SK-N-SH (cell line): ENCODE data around the gene DDR1. TPM values are rescaled to one million over a fixed set of nuclear protein-coding genes. Genes with fewer than 3 reads are reported as not detected.

Source experiments
- CTCF ChIA-PET: fragments of 300-600, 350-600 bp; formaldehyde crosslinking; extraction: SDS; loops from one replicate; lab custom pipeline; 2021; lab: Yijun Ruan, JAX
- POLR2A ChIA-PET: fragments of 350-600 bp; sonication (Branson Sonifier 250); formaldehyde crosslinking; extraction: SDS; loops from one replicate; lab custom pipeline; 2020; ENCODE audit warnings: antibody characterized with exemption, inconsistent platforms; lab: Yijun Ruan, JAX
- DNase-seq: peaks from one replicate; pipeline ENCODE4 v3.0.0; 2012
- H2AFZ ChIP-seq: fragments of 200-600 bp; sonication (generic); 2 replicates; pipeline ENCODE4 v1.8.1; 2016; ENCODE audit warnings: antibody characterized with exemption, mild to moderate bottlenecking, low read depth
- H3F3A ChIP-seq: fragments of 200-600 bp; sonication (generic); replicated peaks from 2 replicates; pipeline ENCODE3; 2016; ENCODE audit warnings: antibody characterized with exemption, mild to moderate bottlenecking; ENCODE audit not compliant: insufficient read depth
- H3K27ac ChIP-seq, 2 experiments: fragments of 200-500 bp in 1 of 2; fragments of 200-600 bp in 1 of 2; sonication (Bioruptor generic) in 1 of 2; sonication (generic), shearing (Covaris generic) in 1 of 2; 2 replicates each; pipeline versions ENCODE4 v1.5.1 to v1.6.1; 2014 to 2016; ENCODE audit warnings: low read depth in 2 of 2, inconsistent platforms in 1 of 2, low read length in 1 of 2, mild to moderate bottlenecking in 1 of 2, mixed read lengths in 1 of 2
- H3K27me3 ChIP-seq: fragments of 200-600 bp; sonication (generic), shearing (Covaris generic); 2 replicates; pipeline ENCODE4 v1.6.1; 2016; ENCODE audit warnings: mixed run types; ENCODE audit not compliant: insufficient read depth
- H3K36me3 ChIP-seq, 2 experiments: fragments of 200-500 bp in 1 of 2; fragments of 200-600 bp in 1 of 2; sonication (Bioruptor generic) in 1 of 2; sonication (generic) in 1 of 2; replicated peaks in 1 of 2; 2 replicates each; pipeline versions ENCODE3 to v1.5.1; 2014 to 2016; ENCODE audit warnings: low read length in 1 of 2, mild to moderate bottlenecking in 1 of 2; ENCODE audit not compliant: insufficient read depth in 2 of 2, control insufficient read depth in 1 of 2
- H3K4me1 ChIP-seq, 2 experiments: fragments of 200-500 bp in 1 of 2; fragments of 200-600 bp in 1 of 2; sonication (Bioruptor generic) in 1 of 2; sonication (generic), shearing (Covaris generic) in 1 of 2; 2 replicates each; pipeline versions ENCODE4 v1.5.1 to v1.6.1; 2014 to 2016; ENCODE audit warnings: low read depth in 1 of 2, low read length in 1 of 2, mixed run types in 1 of 2; ENCODE audit not compliant: insufficient read depth in 2 of 2, control insufficient read depth in 1 of 2
- H3K4me2 ChIP-seq: fragments of 200-600 bp; sonication (generic), shearing (Covaris generic); 2 replicates; pipeline ENCODE4 v1.6.1; 2017; ENCODE audit warnings: mixed run types
- H3K4me3 ChIP-seq, 2 experiments: fragments of 200-500 bp in 1 of 2; fragments of 200-600 bp in 1 of 2; sonication (Bioruptor generic) in 1 of 2; sonication (generic), shearing (Covaris generic) in 1 of 2; 2 replicates each; pipeline versions ENCODE4 v1.5.1 to v1.8.1; 2014 to 2016; ENCODE audit warnings: low read depth in 2 of 2, inconsistent platforms in 1 of 2, low read length in 1 of 2, mild to moderate bottlenecking in 1 of 2, mixed read lengths in 1 of 2, moderate library complexity in 1 of 2
- H3K79me2 ChIP-seq: fragments of 200-600 bp; sonication (generic); 2 replicates; pipeline ENCODE4 v1.8.1; 2017; ENCODE audit warnings: mild to moderate bottlenecking; ENCODE audit not compliant: insufficient read depth
- H3K9ac ChIP-seq: fragments of 200-600 bp; sonication (generic); 2 replicates; pipeline ENCODE4 v1.6.1; 2017; ENCODE audit warnings: mixed run types
- H3K9me2 ChIP-seq: fragments of 200-600 bp; sonication (generic); 2 replicates; pipeline ENCODE4 v1.6.1; 2017; ENCODE audit warnings: mixed run types
- H3K9me3 ChIP-seq: fragments of 200-600 bp; sonication (generic); 2 replicates; pipeline ENCODE4 v1.6.1; 2017; ENCODE audit warnings: mixed run types, mild to moderate bottlenecking, moderate library complexity
- H4K20me1 ChIP-seq: fragments of 200-600 bp; sonication (generic); 2 replicates; pipeline ENCODE4 v1.6.1; 2017; ENCODE audit warnings: mild to moderate bottlenecking, mixed run types; ENCODE audit not compliant: insufficient read depth
- CTCF ChIP-seq: fragments of 200-600 bp; sonication (generic); IDR thresholded peaks from 2 replicates; pipeline ENCODE4 v1.6.1; 2017; ENCODE audit warnings: antibody characterized with exemption, mild to moderate bottlenecking, moderate library complexity
- ELF1 ChIP-seq: IDR thresholded peaks from 2 replicates; pipeline ENCODE4 v1.4.0; 2012
- EP300 ChIP-seq, 2 experiments: IDR thresholded peaks; 2 replicates each; pipeline versions ENCODE4 v1.4.0 to v1.6.1; 2012; ENCODE audit warnings: borderline replicate concordance in 1 of 2, low read depth in 1 of 2, low read length in 1 of 2
- FOSL2 ChIP-seq: IDR thresholded peaks from 2 replicates; pipeline ENCODE4 v1.4.0; 2012; ENCODE audit warnings: low read depth, mild to moderate bottlenecking, moderate library complexity, borderline replicate concordance
- FOXJ3 ChIP-seq: sonication (generic); formaldehyde crosslinking; IDR thresholded peaks from 2 replicates; pipeline ENCODE4 v1.5.1; 2020; ENCODE audit warnings: mild to moderate bottlenecking, missing genetic modification reagents
- JUND ChIP-seq: IDR thresholded peaks from 2 replicates; pipeline ENCODE4 v1.4.0; 2012
- MEF2A ChIP-seq: IDR thresholded peaks from 2 replicates; pipeline ENCODE4 v1.4.0; 2012; ENCODE audit warnings: low read depth, borderline replicate concordance
- MXI1 ChIP-seq: IDR thresholded peaks from 2 replicates; pipeline ENCODE4 v1.6.1; 2012; ENCODE audit warnings: mild to moderate bottlenecking, low read depth, low read length, improper control_type of control experiment
- NRF1 ChIP-seq: IDR thresholded peaks from 2 replicates; pipeline ENCODE4 v1.6.1; 2012; ENCODE audit warnings: low read depth, mild to moderate bottlenecking, low read length
- POLR2AphosphoS5 ChIP-seq: IDR thresholded peaks from 2 replicates; pipeline ENCODE4 v1.6.1; 2012; ENCODE audit warnings: low read depth, low read length
- RAD21 ChIP-seq: IDR thresholded peaks from 2 replicates; pipeline ENCODE4 v1.6.1; 2012; ENCODE audit warnings: mild to moderate bottlenecking, low read length
- RCOR1 ChIP-seq: fragments of 150-350 bp; IDR thresholded peaks from 2 replicates; pipeline ENCODE4 v1.6.1; 2017; ENCODE audit warnings: antibody characterized with exemption, low read length
- RFX5 ChIP-seq: IDR thresholded peaks from 2 replicates; pipeline ENCODE4 v1.6.1; 2012; ENCODE audit warnings: mild to moderate bottlenecking, improper control_type of control experiment, low read length
- RXRA ChIP-seq: IDR thresholded peaks from 2 replicates; pipeline ENCODE4 v1.4.0; 2012; ENCODE audit warnings: low read depth, mild to moderate bottlenecking, borderline replicate concordance
- SMC3 ChIP-seq: IDR thresholded peaks from 2 replicates; pipeline ENCODE4 v1.6.1; 2012; ENCODE audit warnings: low read depth, low read length, improper control_type of control experiment
- TAF1 ChIP-seq: IDR thresholded peaks from 2 replicates; pipeline ENCODE4 v1.6.1; 2012; ENCODE audit warnings: low read depth, mild to moderate bottlenecking, low read length, moderate library complexity, borderline replicate concordance
- TCF12 ChIP-seq: IDR thresholded peaks from 2 replicates; pipeline ENCODE4 v1.4.0; 2012
- TEAD4 ChIP-seq: IDR thresholded peaks from 2 replicates; pipeline ENCODE4 v1.4.0; 2012; ENCODE audit warnings: mild to moderate bottlenecking, borderline replicate concordance; ENCODE audit not compliant: insufficient read depth
- USF2 ChIP-seq: fragments of 150-350 bp; IDR thresholded peaks from 2 replicates; pipeline ENCODE4 v1.6.1; 2017; ENCODE audit warnings: antibody characterized with exemption, low read length, low read depth, borderline replicate concordance
- YY1 ChIP-seq: IDR thresholded peaks from 2 replicates; pipeline ENCODE4 v1.4.0; 2012; ENCODE audit warnings: low read depth, mild to moderate bottlenecking
- WGBS: methylation state at CpG from one replicate; pipeline ENCODE4 v1.1.6; 2017; ENCODE audit warnings: low lambda C conversion rate; 5-methylcytosine and 5-hydroxymethylcytosine counted together
- polyA plus RNA-seq, 3 experiments: library from polyadenylated mRNA; depleted of rRNA; stranded (reverse); fragments of >200 nt; gene quantifications; 2 replicates each; pipeline ENCODE4 v1.2.3, GENCODE V29; 2012
- TF ChIP-seq, protein P1 (sequence below): IDR thresholded peaks from 2 replicates; pipeline ENCODE4 v1.4.0; 2012; ENCODE audit warnings: low read depth
- TF ChIP-seq, protein P2 (sequence below): IDR thresholded peaks from 2 replicates; pipeline ENCODE4 v1.4.0; 2012; ENCODE audit warnings: low read depth, borderline replicate concordance

The DDR1 gene
- polyA plus RNA-seq, 1 of the 3 experiments (the other 2 are of a cell fraction) = 52.8 TPM

GRCh38 chr6:30896541-30896940, 12.2 kb downstream of the DDR1 start:
- TF ChIP-seq FOSL2 (no peak), MEF2A (no peak), NRF1 (no peak), RXRA (no peak), RFX5 (no peak), JUND (no peak), ELF1 (no peak), MXI1 (no peak), RAD21 (no peak), YY1 (no peak), SMC3 (no peak), TEAD4 (no peak), RCOR1 (no peak), FOXJ3 (CRISPR knock-in tag) (no peak), POLR2AphosphoS5 (no peak)
- TF ChIP-seq, protein P1, sequence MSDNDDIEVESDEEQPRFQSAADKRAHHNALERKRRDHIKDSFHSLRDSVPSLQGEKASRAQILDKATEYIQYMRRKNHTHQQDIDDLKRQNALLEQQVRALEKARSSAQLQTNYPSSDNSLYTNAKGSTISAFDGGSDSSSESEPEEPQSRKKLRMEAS = no peak
- TF ChIP-seq, protein P2, sequence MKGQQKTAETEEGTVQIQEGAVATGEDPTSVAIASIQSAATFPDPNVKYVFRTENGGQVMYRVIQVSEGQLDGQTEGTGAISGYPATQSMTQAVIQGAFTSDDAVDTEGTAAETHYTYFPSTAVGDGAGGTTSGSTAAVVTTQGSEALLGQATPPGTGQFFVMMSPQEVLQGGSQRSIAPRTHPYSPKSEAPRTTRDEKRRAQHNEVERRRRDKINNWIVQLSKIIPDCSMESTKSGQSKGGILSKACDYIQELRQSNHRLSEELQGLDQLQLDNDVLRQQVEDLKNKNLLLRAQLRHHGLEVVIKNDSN = no peak
- POLR2A ChIA-PET = interaction anchor here (1.4 kb wide), 1 partner anchor 12 kb away, joined by 3 read pairs; the partner anchor contains the start of gene GTF2H4
- Histone ChIP-seq H3K4me2 (no peak overlapping the region), H3K27ac (no peak overlapping the region), H3K9me2 (no peaks in the 10 kb centered on the region), H3K4me1 (no peaks in the 10 kb centered on the region), H3F3A (no peaks in the 10 kb centered on the region), H3K27me3 (no peaks in the 10 kb centered on the region), H3K36me3 (peaks cover 16 to 66% of the 10 kb centered on the region in 2 experiments), H3K79me2 (no peaks in the 10 kb centered on the region), H3K9ac (no peak overlapping the region), H3K4me3 (no peak overlapping the region), H3K9me3 (no peaks in the 10 kb centered on the region), H2AFZ (no peak overlapping the region), H4K20me1 (no peaks in the 10 kb centered on the region)
- WGBS = 80% methylated on average over 3 of the region's 13 CpGs
- CTCF ChIA-PET = interaction anchor here (0.6 to 0.9 kb wide), 2 partner anchors 10 to 56 kb away, joined by 3 read pairs; no protein-coding TSS in a partner anchor
- peak; percentile 9 for DNase-seq

DNA sequence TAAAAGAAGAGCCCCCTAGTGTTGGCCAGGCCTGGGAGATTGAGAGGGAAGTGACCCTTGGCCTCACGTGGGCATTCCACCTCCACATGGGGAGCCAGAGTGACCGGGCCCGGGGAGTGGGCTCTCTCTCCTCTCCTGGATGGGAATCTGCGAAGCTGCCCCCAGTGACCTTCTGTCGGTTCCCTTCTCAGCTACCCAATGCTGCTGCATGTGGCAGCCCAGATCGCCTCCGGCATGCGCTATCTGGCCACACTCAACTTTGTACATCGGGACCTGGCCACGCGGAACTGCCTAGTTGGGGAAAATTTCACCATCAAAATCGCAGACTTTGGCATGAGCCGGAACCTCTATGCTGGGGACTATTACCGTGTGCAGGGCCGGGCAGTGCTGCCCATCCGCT, 13.6 kb downstream of the DDR1 start:
- CTCF ChIA-PET = no interaction called here
- Histone ChIP-seq H3K36me3 (peaks cover 9 to 55% of the 10 kb centered on the region in 2 experiments), H3K27me3 (no peaks in the 10 kb centered on the region), H3K4me2 (no peak overlapping the region), H3K4me1 (no peaks in the 10 kb centered on the region), H3K27ac (no peak overlapping the region), H3K79me2 (no peaks in the 10 kb centered on the region), H3K9me3 (no peaks in the 10 kb centered on the region), H3K4me3 (no peak overlapping the region), H3K9ac (no peak overlapping the region), H2AFZ (no peak overlapping the region), H3K9me2 (no peaks in the 10 kb centered on the region), H3F3A (peaks cover under 1% of the 10 kb centered on the region), H4K20me1 (no peaks in the 10 kb centered on the region)
- 79% methylated on average over 4 of the region's 16 CpGs for WGBS
- no peak for TF ChIP-seq TAF1
- TF ChIP-seq NRF1 = no peak
- no peak for TF ChIP-seq FOSL2
- TF ChIP-seq TCF12 = no peak
- no peak for TF ChIP-seq USF2
- TF ChIP-seq RXRA = no peak
- TF ChIP-seq CTCF = no peak
- no peak for TF ChIP-seq POLR2AphosphoS5
- TF ChIP-seq RFX5 = no peak
- TF ChIP-seq, protein P1 = no peak
- TF ChIP-seq EP300 (IDR thresholded peaks at IDR 0.05; ENCODE audit: borderline replicate concordance in 1 of 2, low read depth in 1 of 2, low read length in 1 of 2) = no peak
- peak; percentile 10 for DNase-seq
- POLR2A ChIA-PET = no interaction called here
